K562 (cell line): ENCODE data around the gene CFDP1. TPM values are rescaled to one million over a fixed set of nuclear protein-coding genes. Genes with fewer than 3 reads are reported as not detected.

ENCODE experiments used
- ATAC-seq: fragments of 200-7000 bp; cut with Tn5 transposase; 3 replicates; pipeline ENCODE4 v1.9.1; 2020; ENCODE audit warnings: moderate library complexity
- BruUV-seq: library from RNA; stranded (reverse); fragments of 400-500 nt; replicated peaks from 2 replicates; lab custom pipeline; 2021; lab: Mats Ljungman, UMichigan
- CTCF ChIA-PET: fragments of 300-600 bp; formaldehyde crosslinking; extraction: SDS; loops from one replicate; lab custom pipeline; 2021; ENCODE audit warnings: low intra/inter-chr PET ratio; lab: Yijun Ruan, JAX
- POLR2A ChIA-PET: fragments of 300-600, 350-650 bp; sonication (Branson Sonifier 250); formaldehyde crosslinking; extraction: SDS; loops from one replicate; lab custom pipeline; 2021; ENCODE audit warnings: antibody characterized with exemption, inconsistent platforms; lab: Yijun Ruan, JAX
- DNase-seq, 4 experiments: peaks; one replicate each; pipeline versions ENCODE4 v3.0.0 to v3.0.0-alpha.2; 2011 to 2018; ENCODE audit warnings: low spot score in 3 of 4, mixed read lengths in 3 of 4; ENCODE audit errors: extremely low read depth in 1 of 4
- FAIRE-seq: peaks from 2 replicates; lab custom pipeline; 2011; peaks lifted over from hg19 to GRCh38; lab: Jason Lieb, UNC
- H2AFZ ChIP-seq: 2 replicates; pipeline ENCODE4 v1.6.0; 2011; ENCODE audit warnings: low read depth, low read length, control low read depth, inconsistent platforms
- H3K27ac ChIP-seq: fragments of 200-600 bp; 3 replicates; pipeline ENCODE4 v1.8.0; 2011; ENCODE audit warnings: low read depth, mild to moderate bottlenecking, control low read depth, inconsistent platforms, low read length, moderate library complexity, mixed read lengths; ENCODE audit errors: extremely low read depth
- H3K27me3 ChIP-seq, 2 experiments: fragments of 300-600 bp in 1 of 2; 2 replicates in 1 of 2; 3 replicates in 1 of 2; pipeline versions ENCODE4 v1.6.0 to v1.8.0; 2011; ENCODE audit warnings: inconsistent platforms in 2 of 2, low read length in 2 of 2, mild to moderate bottlenecking in 1 of 2, mixed read lengths in 1 of 2, moderate library complexity in 1 of 2; ENCODE audit not compliant: control insufficient read depth in 2 of 2, insufficient read depth in 2 of 2
- H3K36me3 ChIP-seq: fragments of 300-600 bp; 3 replicates; pipeline ENCODE4 v1.8.0; 2011; ENCODE audit warnings: mild to moderate bottlenecking, low read length, inconsistent platforms; ENCODE audit not compliant: control insufficient read depth, insufficient read depth
- H3K4me1 ChIP-seq, 2 experiments: fragments of 200-600 bp in 1 of 2; replicated peaks in 1 of 2; 2 replicates in 1 of 2; 3 replicates in 1 of 2; pipeline versions ENCODE4 v1.5.1 to v1.8.0; 2011; ENCODE audit warnings: inconsistent platforms in 2 of 2, low read length in 2 of 2, mild to moderate bottlenecking in 1 of 2, mixed read lengths in 1 of 2, moderate library complexity in 1 of 2; ENCODE audit not compliant: control insufficient read depth in 2 of 2, insufficient read depth in 2 of 2
- H3K4me2 ChIP-seq: 2 replicates; pipeline ENCODE4 v1.6.1; 2011; ENCODE audit warnings: low read length, control low read depth, inconsistent platforms, mixed read lengths; ENCODE audit not compliant: insufficient read depth
- H3K4me3 ChIP-seq: fragments of 200-600 bp; sonication (generic), shearing (Covaris generic); 2 replicates; pipeline ENCODE4 v1.5.1; 2016; ENCODE audit warnings: control low read depth, inconsistent platforms
- H3K79me2 ChIP-seq: fragments of 200-600 bp; 3 replicates; pipeline ENCODE4 v1.8.0; 2011; ENCODE audit warnings: low read length, inconsistent platforms; ENCODE audit not compliant: control insufficient read depth, insufficient read depth
- H3K9ac ChIP-seq, 2 experiments: 2 replicates each; pipeline versions ENCODE4 v1.6.0 to v1.6.1; 2011; ENCODE audit warnings: low read depth in 2 of 2, low read length in 2 of 2, control low read depth in 1 of 2, inconsistent platforms in 1 of 2, mild to moderate bottlenecking in 1 of 2, mixed read lengths in 1 of 2; ENCODE audit not compliant: insufficient read depth in 1 of 2
- H3K9me1 ChIP-seq: one replicate; pipeline ENCODE4 v1.6.0; 2011; ENCODE audit warnings: inconsistent platforms, mild to moderate bottlenecking, low read length, moderate library complexity; ENCODE audit not compliant: control insufficient read depth, insufficient read depth
- H3K9me3 ChIP-seq: replicated peaks from 2 replicates; pipeline ENCODE4 v1.5.1; 2011; ENCODE audit warnings: low read depth, low read length, inconsistent platforms; ENCODE audit not compliant: control insufficient read depth, insufficient read depth
- H4K20me1 ChIP-seq: replicated peaks from 2 replicates; pipeline ENCODE4 v1.6.1; 2011; ENCODE audit warnings: low read length, inconsistent platforms, mixed read lengths; ENCODE audit not compliant: control insufficient read depth, insufficient read depth
- ATF4 ChIP-seq: fragments of 450-650 bp; formaldehyde crosslinking; IDR thresholded peaks from 2 replicates; pipeline ENCODE4 v1.4.0; 2022; ENCODE audit warnings: mild to moderate bottlenecking, moderate library complexity
- KDM1A ChIP-seq, 2 experiments: fragments of 450-650 bp; IDR thresholded peaks; 2 replicates each; pipeline ENCODE4 v1.6.1; 2016; ENCODE audit warnings: mild to moderate bottlenecking in 2 of 2
- KDM2B ChIP-seq: fragments of 250-450 bp; sonication (Bioruptor Pico); IDR thresholded peaks from 2 replicates; pipeline ENCODE4 v1.8.0; 2021; ENCODE audit warnings: mild to moderate bottlenecking, moderate library complexity
- MAZ ChIP-seq, 2 experiments: fragments of 450-650 bp in 1 of 2; sonication (generic) in 1 of 2; formaldehyde crosslinking; IDR thresholded peaks in 1 of 2; conservative IDR thresholded peaks in 1 of 2; 2 replicates each; pipeline versions ENCODE4 v1.4.0 to v1.5.0; 2020; ENCODE audit warnings: mild to moderate bottlenecking in 1 of 2, missing genetic modification reagents in 1 of 2
- PBX2 ChIP-seq, 2 experiments: IDR thresholded peaks in 1 of 2; conservative IDR thresholded peaks in 1 of 2; 2 replicates each; pipeline ENCODE4 v1.6.1; 2016; ENCODE audit warnings: low read depth in 2 of 2, mild to moderate bottlenecking in 1 of 2, missing compliant biosample characterization in 1 of 2, missing genetic modification characterization in 1 of 2, moderate library complexity in 1 of 2
- RFX5 ChIP-seq: IDR thresholded peaks from 2 replicates; pipeline ENCODE4 v1.6.1; 2011; ENCODE audit warnings: low read depth, mild to moderate bottlenecking, improper control_type of control experiment, low read length
- ZNF121 ChIP-seq: sonication (generic); formaldehyde crosslinking; conservative IDR thresholded peaks from 2 replicates; pipeline ENCODE4 v1.8.0; 2022; ENCODE audit warnings: missing genetic modification reagents
- WGBS: fragments of 100-300 bp; shearing (Covaris generic); methylation state at CpG from one replicate; pipeline ENCODE4 v1.1.6; 2016; ENCODE audit warnings: low coverage, mixed read lengths; ENCODE audit not compliant: insufficient coverage; ENCODE audit errors: missing lambda C conversion rate; 5-methylcytosine and 5-hydroxymethylcytosine counted together
- in situ Hi-C: fragments of 300-500 bp; cut with MboI; formaldehyde crosslinking; loops from 4 replicates; pipeline ENCODE4 v1.15.0; 2018; ENCODE audit warnings: inconsistent platforms, mixed read lengths
- intact Hi-C: fragments of 100-400 bp; cut with micrococcal nuclease; formaldehyde crosslinking; loops from 2 replicates; pipeline ENCODE4 v1.14.2; 2022
- polyA plus RNA-seq, 8 experiments: library from polyadenylated mRNA; depleted of rRNA in 4 of 8; stranded (reverse) in 5 of 8; unstranded in 3 of 8; fragments of >200 nt; fragmentation: Nextera tagmentation in 2 of 8; fragmentation: Illumina TruSeq in 1 of 8; extraction: Ambion mirVana in 2 of 8; extraction: Trizol in 1 of 8; gene quantifications; 2 replicates each; pipeline versions ENCODE4 v1.2.1 to v1.2.3, GENCODE V29; 2011 to 2014; ENCODE audit warnings: inconsistent platforms in 1 of 8, missing spikeins in 1 of 8
- total RNA-seq, 7 experiments: library from RNA; depleted of rRNA in 6 of 7; stranded (reverse); fragments of >200 nt in 6 of 7; fragmentation: Illumina TruSeq in 2 of 7; extraction: Trizol in 2 of 7; gene quantifications; 2 replicates each; pipeline versions ENCODE4 v1.2.1 to v1.2.3, GENCODE V29; 2011 to 2021; ENCODE audit warnings: low replicate concordance in 1 of 7

CFDP1 gene
- total and polyA plus RNA-seq, 9 of the 15 experiments (the other 6 are each of a cell fraction or from before 2014, with no cell fraction given), result 31.5 to 78.4 (median 61.7) TPM

- no peak for TF ChIP-seq PBX2 (CRISPR knock-in tag; IDR thresholded peaks at IDR 0.05; ENCODE audit: low read depth)
- no peak for TF ChIP-seq PBX2 (tag; conservative IDR thresholded peaks at IDR 0.05; ENCODE audit: low read depth)
- no peak for TF ChIP-seq ATF4 (CRISPR knock-in tag)
- TF ChIP-seq KDM2B, result no peak
These were observed 161.2 kb downstream of the CFDP1 start (continued) for GRCh38 chr16:75272097-75272551.

- CTCF ChIA-PET, result no interaction called here
These were observed 161.7 kb downstream of the CFDP1 start for GRCh38 chr16:75271441-75272096.

More at GRCh38 chr16:75271441-75272096, 161.7 kb downstream of the CFDP1 start:
- Histone ChIP-seq H3K27ac (no peak overlapping the region), H3K79me2 (no peaks in the 10 kb centered on the region), H3K4me2 (no peak overlapping the region), H3K27me3 (peaks cover 3 to 12% of the 10 kb centered on the region in 2 experiments; a peak in 2 of 5 replicates), H3K4me1 (peaks cover 0 to 12% of the 10 kb centered on the region in 2 experiments; a peak in 2 of 5 replicates), H3K9me3 (no peaks in the 10 kb centered on the region), H3K4me3 (no peak overlapping the region), H3K36me3 (no peaks in the 10 kb centered on the region), H3K9ac (no peak overlapping the region), H2AFZ (no peak overlapping the region), H4K20me1 (no peaks in the 10 kb centered on the region), H3K9me1 (no peaks in the 10 kb centered on the region)
- POLR2A ChIA-PET, result no interaction called here
- FAIRE-seq (peak; percentile 19), ATAC-seq (no peak), DNase-seq (no peak)
- intact Hi-C loops, result no loop called here
- TF ChIP-seq ZNF121 (CRISPR knock-in tag), result 0 out of 2 replicates have a peak, but pooled peaks have one; percentile 8
- no peak for TF ChIP-seq RFX5
- TF ChIP-seq KDM1A (IDR thresholded peaks at IDR 0.05), result no peak
- TF ChIP-seq MAZ (CRISPR knock-in tag; conservative IDR thresholded peaks at IDR 0.05 in 1 of 2, IDR thresholded peaks at IDR 0.05 in 1 of 2), result no peak
- no TSS peak for BruUV-seq
- WGBS, result 55% methylated on average over 6 of the region's 6 CpGs
- in situ Hi-C loops, result no loop called here
